ENCODE results near the gene TRIM66. TPM values are rescaled to one million over a fixed set of nuclear protein-coding genes. Genes with fewer than 3 reads are reported as not detected.
A peak's percentile ranks its signal among the peaks of the same experiment; 100 is the strongest.

TRIM66 gene
- total and polyA plus RNA-seq, 2 of the 8 experiments (the other 6 are each of a cell fraction or from before 2014, with no cell fraction given) = 3.1 to 3.5 TPM

DNA sequence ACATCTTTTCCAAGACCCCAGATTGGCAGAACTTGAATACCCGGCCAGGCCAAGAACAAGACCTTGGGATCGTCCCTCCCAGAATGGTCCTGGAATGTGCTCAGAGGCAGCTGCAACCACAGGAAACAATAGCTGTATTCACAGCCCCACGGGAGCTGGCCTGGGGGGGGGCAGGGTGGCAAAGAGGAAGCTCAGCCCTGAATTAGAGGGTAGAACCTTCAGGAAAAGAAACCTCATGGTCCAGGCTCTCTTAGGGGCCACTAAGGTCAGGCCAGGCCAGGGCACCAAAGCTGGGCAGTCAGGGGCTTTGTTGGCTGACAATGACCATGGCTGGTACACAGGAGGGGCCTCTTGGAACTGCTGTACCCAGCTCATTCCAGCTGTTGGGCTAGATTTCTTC, 17.4 kb upstream of the TRIM66 start:
- Histone ChIP-seq H3K4me3 (ENCODE audit: extremely low read depth in 1 of 4, insufficient read depth in 2 of 4, low read depth in 3 of 4, low read length in 4 of 4) (no peak overlapping the region), H3K56ac (replicated peaks; ENCODE audit: insufficient read length, low read depth, low read length) (peak overlapping the region; percentile 49), H3K4me1 (replicated peaks in 1 of 4; ENCODE audit: control insufficient read depth in 3 of 4, insufficient read depth in 4 of 4, low read length in 3 of 4) (peaks cover 15 to 30% (median 20%) of the 10 kb centered on the region in 4 experiments; a peak in 6 of 7 replicates), H4K91ac (replicated peaks; ENCODE audit: insufficient read length, low read length) (peak overlapping the region; percentile 85), H3K9ac (replicated peaks in 1 of 4; ENCODE audit: extremely low read depth in 1 of 4, low read depth in 3 of 4, low read length in 3 of 4) (no peak overlapping the region), H3K23ac (ENCODE audit: insufficient read length) (no peak overlapping the region), H3K4me2 (ENCODE audit: insufficient read depth in 1 of 2, low read depth in 2 of 2, low read length in 2 of 2) (peak overlapping the region in 1 of 2 experiments; percentile 20; a peak in 1 of 4 replicates), H3K14ac (ENCODE audit: insufficient read length) (no peak overlapping the region), H2BK20ac (ENCODE audit: low read length) (peak overlapping the region; percentile 100), H4K20me1 (replicated peaks in 1 of 2; ENCODE audit: control insufficient read depth in 1 of 2, insufficient read depth in 2 of 2, low read length in 2 of 2) (no peaks in the 10 kb centered on the region), H2BK15ac (ENCODE audit: low read length) (no peak overlapping the region), H2AFZ (ENCODE audit: low read length) (no peak overlapping the region), H3K4ac (replicated peaks; ENCODE audit: insufficient read length, low read depth, low read length) (peak overlapping the region; percentile 96), H3K9me3 (ENCODE audit: insufficient read depth in 2 of 2, low read depth in 1 of 2, low read length in 1 of 2) (no peaks in the 10 kb centered on the region), H3K27ac (ENCODE audit: low read depth, low read length) (peak overlapping the region; percentile 44; the same call in 1 of the 2 replicates), H2BK12ac (ENCODE audit: low read depth, low read length) (peak overlapping the region; percentile 97), H3K18ac (ENCODE audit: extremely low read depth, low read length) (peak overlapping the region; percentile 86), H2BK120ac (replicated peaks; ENCODE audit: low read depth, low read length) (peak overlapping the region; percentile 98), H2AK5ac (ENCODE audit: low read depth, low read length) (peak overlapping the region; percentile 97), H3K79me1 (ENCODE audit: low read depth, low read length) (no peaks in the 10 kb centered on the region; the same call in 1 of the 2 replicates), H4K8ac (ENCODE audit: extremely low read depth, insufficient read depth, low read length) (peak overlapping the region; percentile 58; the same call in 1 of the 2 replicates), H3K79me2 (ENCODE audit: control insufficient read depth in 1 of 2, insufficient read depth in 2 of 2, low read length in 2 of 2) (no peaks in the 10 kb centered on the region), H3K27me3 (replicated peaks in 1 of 4; ENCODE audit: control insufficient read depth in 3 of 4, extremely low read depth in 1 of 4, insufficient read depth in 3 of 4, low read length in 3 of 4) (no peaks in the 10 kb centered on the region), H3K36me3 (ENCODE audit: control insufficient read depth in 2 of 4, insufficient read depth in 4 of 4, low read length in 3 of 4) (peaks cover 2 to 15% (median 6%) of the 10 kb centered on the region in 4 experiments; a peak in 5 of 8 replicates), H2BK5ac (ENCODE audit: low read depth, low read length) (peak overlapping the region; percentile 94), H4K5ac (ENCODE audit: insufficient read length, low read depth, low read length) (no peak overlapping the region), H3K23me2 (ENCODE audit: low read depth, low read length) (no peaks in the 10 kb centered on the region; the same call in 1 of the 2 replicates)
- TF ChIP-seq RNF2 (IDR thresholded peaks at IDR 0.05; ENCODE audit: borderline replicate concordance, low read depth, low read length, missing control alignments, poor library complexity, severe bottlenecking) = no peak
- TF ChIP-seq TEAD4 (IDR thresholded peaks at IDR 0.05; ENCODE audit: low read depth, low read length) = peak; percentile 81
- TF ChIP-seq SRF (IDR thresholded peaks at IDR 0.05; ENCODE audit: low read depth, low read length) = no peak
- no peak for TF ChIP-seq CBX8 (IDR thresholded peaks at IDR 0.05; ENCODE audit: borderline replicate concordance, low read depth, low read length)
- TF ChIP-seq NANOG (IDR thresholded peaks at IDR 0.05; ENCODE audit: insufficient read depth, low read depth, low read length, poor library complexity, severe bottlenecking) = peak; percentile 36
- TF ChIP-seq SP1 (IDR thresholded peaks at IDR 0.05; ENCODE audit: low read depth, low read length) = no peak
- peak in 1 of 2 experiments; percentile 27; a peak in 2 of 3 replicates for TF ChIP-seq POLR2A (IDR thresholded peaks at IDR 0.05; ENCODE audit: control extremely low read depth in 1 of 2, low read depth in 2 of 2, low read length in 2 of 2)
- TF ChIP-seq KDM4A (IDR thresholded peaks at IDR 0.05; ENCODE audit: low read depth, low read length, severe bottlenecking) = no peak
- no peak for TF ChIP-seq CREB1 (IDR thresholded peaks at IDR 0.05)
- no peak for TF ChIP-seq CBX5 (IDR thresholded peaks at IDR 0.05; ENCODE audit: low read depth, low read length)
- no peak for TF ChIP-seq SUZ12 (IDR thresholded peaks at IDR 0.05; ENCODE audit: low read length)
- no peak for TF ChIP-seq POLR2AphosphoS5 (IDR thresholded peaks at IDR 0.05; ENCODE audit: low read depth, low read length)
- ChIA-PET CTCF (ENCODE audit: partially characterized antibody) (interaction anchor here (0.7 to 1.6 kb wide), 7 partner anchors 10 to 260 kb away, joined by 3 to 5 read pairs (median 3); a partner anchor contains a TSS), POLR2A (ENCODE audit: partially characterized antibody) (interaction anchor here (0.6 to 11.1 kb wide), 14 partner anchors 9 to 385 kb away, joined by 3 to 248 read pairs (median 4); partner anchors contain the start of genes RPL27A and TRIM66)
- WGBS, 2 experiments (ENCODE audit: extremely low coverage in 1 of 2, insufficient coverage in 1 of 2, insufficient read length in 1 of 2, insufficient replicate concordance in 2 of 2, low coverage in 1 of 2, low lambda C conversion rate in 2 of 2, missing lambda C conversion rate in 1 of 2) = 70% methylated on average over 3 of the region's 3 CpGs; no CpG with 5 or more reads in 1 of the 2 experiments
- DNase-seq (ENCODE audit: low read depth in 1 of 2, low spot score in 2 of 2) = no peak
- no peak for FAIRE-seq
